HepG2 (cell line): Measurements from ENCODE around the gene TPGS1. TPM values are rescaled to one million over a fixed set of nuclear protein-coding genes. Genes with fewer than 3 reads are reported as not detected.

Experiments
- CCDC6 ChIP-seq: sonication (generic); formaldehyde crosslinking; IDR thresholded peaks from 2 replicates; pipeline ENCODE4 v1.8.1; 2022; ENCODE audit warnings: mild to moderate bottlenecking, missing genetic modification reagents, moderate library complexity
- CHCHD3 ChIP-seq: sonication (generic); formaldehyde crosslinking; IDR thresholded peaks from 2 replicates; pipeline ENCODE4 v1.8.0; 2022; ENCODE audit warnings: mild to moderate bottlenecking, missing genetic modification reagents, moderate library complexity
- DMAP1 ChIP-seq: IDR thresholded peaks from 2 replicates; pipeline ENCODE4 v1.6.1; 2016
- EP300 ChIP-seq, 3 experiments: sonication (generic) in 1 of 3; formaldehyde crosslinking in 1 of 3; IDR thresholded peaks; 2 replicates each; pipeline versions ENCODE4 v1.5.1 to v1.6.1; 2011 to 2020; ENCODE audit warnings: low read depth in 2 of 3, low read length in 2 of 3, borderline replicate concordance in 1 of 3, improper control_type of control experiment in 1 of 3, mild to moderate bottlenecking in 1 of 3, missing genetic modification reagents in 1 of 3, moderate library complexity in 1 of 3
- FOXK2 ChIP-seq: fragments of 450-650 bp; IDR thresholded peaks from 2 replicates; pipeline ENCODE4 v1.6.1; 2016
- MED1 ChIP-seq: sonication (generic); formaldehyde crosslinking; IDR thresholded peaks from 2 replicates; pipeline ENCODE4 v1.4.0; 2020; ENCODE audit warnings: missing genetic modification reagents
- NFKB2 ChIP-seq: sonication (generic); formaldehyde crosslinking; IDR thresholded peaks from 2 replicates; pipeline ENCODE4 v1.4.0; 2020; ENCODE audit warnings: missing genetic modification reagents, borderline replicate concordance
- POLR2G ChIP-seq: fragments of 200-400 bp; formaldehyde crosslinking; IDR thresholded peaks from 2 replicates; pipeline ENCODE4 v1.6.1; 2018; ENCODE audit warnings: mild to moderate bottlenecking, low read depth, low read length, moderate library complexity
- SNAI1 ChIP-seq: sonication (generic); formaldehyde crosslinking; IDR thresholded peaks from 2 replicates; pipeline ENCODE4 v1.5.0; 2020; ENCODE audit warnings: mild to moderate bottlenecking, missing genetic modification reagents, borderline replicate concordance
- ZBTB7A ChIP-seq: sonication (generic); formaldehyde crosslinking; IDR thresholded peaks from 2 replicates; pipeline ENCODE4 v1.8.0; 2022; ENCODE audit warnings: mild to moderate bottlenecking, missing genetic modification reagents
- ZNF142 ChIP-seq: sonication (generic); formaldehyde crosslinking; IDR thresholded peaks from 2 replicates; pipeline ENCODE4 v1.4.0; 2020; ENCODE audit warnings: missing genetic modification reagents
- ZNF501 ChIP-seq: sonication (generic); formaldehyde crosslinking; IDR thresholded peaks from 2 replicates; pipeline ENCODE4 v1.5.1; 2020; ENCODE audit warnings: mild to moderate bottlenecking, moderate library complexity, missing genetic modification reagents
- ZNF788 ChIP-seq: sonication (generic); formaldehyde crosslinking; IDR thresholded peaks from 2 replicates; pipeline ENCODE4 v1.5.0; 2020; ENCODE audit warnings: mild to moderate bottlenecking, missing genetic modification reagents, borderline replicate concordance
- polyA plus RNA-seq, 8 experiments: library from polyadenylated mRNA; depleted of rRNA in 3 of 8; stranded (reverse) in 7 of 8; unstranded in 1 of 8; fragments of >200 nt; fragmentation: Illumina TruSeq in 4 of 8; extraction: Trizol in 4 of 8; gene quantifications; 2 replicates each; pipeline versions ENCODE4 v1.2.1 to v1.2.3, GENCODE V29; 2011 to 2016; ENCODE audit warnings: low read depth in 4 of 8, missing spikeins in 1 of 8, mixed read lengths in 1 of 8; ENCODE audit not compliant: insufficient read depth in 1 of 8
- total RNA-seq, 5 experiments: library from RNA; depleted of rRNA; stranded (reverse); fragments of >200 nt; fragmentation: Illumina TruSeq; extraction: Trizol; gene quantifications; 2 replicates each; pipeline ENCODE4 v1.2.3, GENCODE V29; 2016; ENCODE audit warnings: low read depth in 1 of 5
- TF ChIP-seq, protein P1 (sequence below): sonication (generic); formaldehyde crosslinking; IDR thresholded peaks from 2 replicates; pipeline ENCODE4 v1.4.0; 2020; ENCODE audit warnings: low read depth, mild to moderate bottlenecking, missing genetic modification reagents

TPGS1 gene
- total and polyA plus RNA-seq, 2 of the 13 experiments (the other 11 are each of a cell fraction or from before 2014, with no cell fraction given) = 1.1 to 6.2 TPM

GRCh38 chr19:480016-480855 is 27.1 kb upstream of the TPGS1 start (continued):
- TF ChIP-seq CCDC6 (CRISPR knock-in tag) (no peak), MED1 (0 out of 2 replicates have a peak, but pooled peaks have one; percentile 21), ZNF501 (CRISPR knock-in tag) (peak; percentile 51; the same call in 1 of the 2 replicates), DMAP1 (CRISPR knock-in tag) (no peak), SNAI1 (CRISPR knock-in tag) (no peak), CHCHD3 (CRISPR knock-in tag) (no peak), ZBTB7A (CRISPR knock-in tag) (no peak), FOXK2 (0 out of 2 replicates have a peak, but pooled peaks have one; percentile 45), ZNF788 (CRISPR knock-in tag) (peak; percentile 53; the same call in 1 of the 2 replicates), ZNF142 (no peak), POLR2G (no peak), NFKB2 (CRISPR knock-in tag) (0 out of 2 replicates have a peak, but pooled peaks have one; percentile 31), EP300 (IDR thresholded peaks at IDR 0.05; ENCODE audit: low read depth in 2 of 2, low read length in 2 of 2) (no peak), EP300 (CRISPR knock-in tag; IDR thresholded peaks at IDR 0.05; ENCODE audit: borderline replicate concordance) (no peak)
- TF ChIP-seq, protein P1, sequence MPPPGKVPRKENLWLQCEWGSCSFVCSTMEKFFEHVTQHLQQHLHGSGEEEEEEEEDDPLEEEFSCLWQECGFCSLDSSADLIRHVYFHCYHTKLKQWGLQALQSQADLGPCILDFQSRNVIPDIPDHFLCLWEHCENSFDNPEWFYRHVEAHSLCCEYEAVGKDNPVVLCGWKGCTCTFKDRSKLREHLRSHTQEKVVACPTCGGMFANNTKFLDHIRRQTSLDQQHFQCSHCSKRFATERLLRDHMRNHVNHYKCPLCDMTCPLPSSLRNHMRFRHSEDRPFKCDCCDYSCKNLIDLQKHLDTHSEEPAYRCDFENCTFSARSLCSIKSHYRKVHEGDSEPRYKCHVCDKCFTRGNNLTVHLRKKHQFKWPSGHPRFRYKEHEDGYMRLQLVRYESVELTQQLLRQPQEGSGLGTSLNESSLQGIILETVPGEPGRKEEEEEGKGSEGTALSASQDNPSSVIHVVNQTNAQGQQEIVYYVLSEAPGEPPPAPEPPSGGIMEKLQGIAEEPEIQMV (CRISPR knock-in tag) = peak; percentile 34; the same call in 1 of the 2 replicates
